H1 (cell line): Measurements from ENCODE around the gene L2HGDH. TPM values are rescaled to one million over a fixed set of nuclear protein-coding genes. Genes with fewer than 3 reads are reported as not detected.

Experiments used
- CHD1 ChIP-seq: IDR thresholded peaks from 2 replicates; pipeline ENCODE4 v1.6.1; 2012; ENCODE audit warnings: low read depth, low read length, improper control_type of control experiment
- CHD2 ChIP-seq: IDR thresholded peaks from 2 replicates; pipeline ENCODE4 v1.6.1; 2012; ENCODE audit warnings: low read length, improper control_type of control experiment
- CREB1 ChIP-seq: IDR thresholded peaks from 2 replicates; pipeline ENCODE4 v1.6.1; 2012; ENCODE audit warnings: inconsistent platforms
- GABPA ChIP-seq: IDR thresholded peaks from 2 replicates; pipeline ENCODE4 v1.6.1; 2011; ENCODE audit warnings: mild to moderate bottlenecking, low read length, moderate library complexity, borderline replicate concordance; ENCODE audit not compliant: insufficient read depth
- GTF2F1 ChIP-seq: IDR thresholded peaks from 2 replicates; pipeline ENCODE4 v1.6.1; 2012; ENCODE audit warnings: low read depth, low read length, improper control_type of control experiment, borderline replicate concordance
- POU5F1 ChIP-seq: IDR thresholded peaks from 2 replicates; pipeline ENCODE4 v1.6.1; 2011; ENCODE audit warnings: low read depth, mild to moderate bottlenecking, low read length, moderate library complexity
- RFX5 ChIP-seq: IDR thresholded peaks from 2 replicates; pipeline ENCODE4 v1.6.1; 2011; ENCODE audit warnings: low read depth, low read length, improper control_type of control experiment, borderline replicate concordance
- SIRT6 ChIP-seq: IDR thresholded peaks from one replicate; pipeline ENCODE4 v1.7.1; 2012; ENCODE audit warnings: low read length, inconsistent platforms
- SP2 ChIP-seq: IDR thresholded peaks from 2 replicates; pipeline ENCODE4 v1.6.1; 2012; ENCODE audit warnings: mild to moderate bottlenecking, low read length, inconsistent platforms
- SP4 ChIP-seq: IDR thresholded peaks from 2 replicates; pipeline ENCODE4 v1.6.1; 2012; ENCODE audit warnings: low read length, inconsistent platforms
- TBP ChIP-seq: IDR thresholded peaks from 2 replicates; pipeline ENCODE4 v1.6.1; 2011; ENCODE audit warnings: low read depth, low read length, improper control_type of control experiment
- polyA plus RNA-seq, 7 experiments: library from polyadenylated mRNA; depleted of rRNA in 3 of 7; stranded (reverse) in 5 of 7; unstranded in 2 of 7; fragments of >200 nt in 5 of 7; fragments of 200-250 nt in 2 of 7; gene quantifications; 1 replicate in 5 of 7; 2 replicates in 1 of 7; 4 replicates in 1 of 7; pipeline versions ENCODE4 v1.2.1 to v1.2.3, GENCODE V29; 2011 to 2013; ENCODE audit warnings: missing spikeins in 2 of 7, mixed read lengths in 2 of 7
- total RNA-seq: library from RNA; stranded (reverse); fragmentation: NEBNext Ultra II Directional; extraction: Animal tissue kit (Norgen Biotek cat#: 25700); gene quantifications from 2 replicates; pipeline ENCODE4 v1.2.1, GENCODE V29; 2021
- TF ChIP-seq, protein P1 (sequence below): fragments of 300-600 bp; sonication (generic); IDR thresholded peaks from 2 replicates; pipeline ENCODE4 v1.7.1; 2012; ENCODE audit warnings: low read length, moderate library complexity, mild to moderate bottlenecking, inconsistent platforms; ENCODE audit not compliant: insufficient replicate concordance
- TF ChIP-seq, protein P2 (sequence below): IDR thresholded peaks from 2 replicates; pipeline ENCODE4 v1.6.1; 2011; ENCODE audit warnings: low read length, improper control_type of control experiment

L2HGDH gene
- total and polyA plus RNA-seq, 2 of the 8 experiments (the other 6 are each of a cell fraction or from before 2014, with no cell fraction given), result 12.2 to 28.6 TPM

DNA sequence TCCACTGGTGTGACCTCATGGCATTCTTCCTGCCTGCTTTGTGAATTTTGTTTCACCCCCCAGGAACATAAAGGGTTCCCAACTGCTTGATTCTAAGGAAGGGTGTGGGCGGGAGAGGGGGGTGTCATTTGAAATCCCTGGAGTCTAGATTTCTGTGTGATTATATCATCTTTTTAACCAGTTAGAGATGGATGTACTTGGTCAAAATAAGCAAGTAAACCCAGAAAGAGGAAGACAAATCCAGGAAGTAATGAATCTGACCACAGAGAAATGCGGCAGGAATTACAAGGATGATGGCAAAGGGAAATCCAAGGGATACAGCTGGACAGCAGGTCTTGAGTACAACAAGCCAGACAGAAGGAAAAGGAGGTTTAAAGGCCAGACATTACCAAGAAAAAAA is 38.9 kb upstream of the L2HGDH start (continued):
- TF ChIP-seq, protein P1, sequence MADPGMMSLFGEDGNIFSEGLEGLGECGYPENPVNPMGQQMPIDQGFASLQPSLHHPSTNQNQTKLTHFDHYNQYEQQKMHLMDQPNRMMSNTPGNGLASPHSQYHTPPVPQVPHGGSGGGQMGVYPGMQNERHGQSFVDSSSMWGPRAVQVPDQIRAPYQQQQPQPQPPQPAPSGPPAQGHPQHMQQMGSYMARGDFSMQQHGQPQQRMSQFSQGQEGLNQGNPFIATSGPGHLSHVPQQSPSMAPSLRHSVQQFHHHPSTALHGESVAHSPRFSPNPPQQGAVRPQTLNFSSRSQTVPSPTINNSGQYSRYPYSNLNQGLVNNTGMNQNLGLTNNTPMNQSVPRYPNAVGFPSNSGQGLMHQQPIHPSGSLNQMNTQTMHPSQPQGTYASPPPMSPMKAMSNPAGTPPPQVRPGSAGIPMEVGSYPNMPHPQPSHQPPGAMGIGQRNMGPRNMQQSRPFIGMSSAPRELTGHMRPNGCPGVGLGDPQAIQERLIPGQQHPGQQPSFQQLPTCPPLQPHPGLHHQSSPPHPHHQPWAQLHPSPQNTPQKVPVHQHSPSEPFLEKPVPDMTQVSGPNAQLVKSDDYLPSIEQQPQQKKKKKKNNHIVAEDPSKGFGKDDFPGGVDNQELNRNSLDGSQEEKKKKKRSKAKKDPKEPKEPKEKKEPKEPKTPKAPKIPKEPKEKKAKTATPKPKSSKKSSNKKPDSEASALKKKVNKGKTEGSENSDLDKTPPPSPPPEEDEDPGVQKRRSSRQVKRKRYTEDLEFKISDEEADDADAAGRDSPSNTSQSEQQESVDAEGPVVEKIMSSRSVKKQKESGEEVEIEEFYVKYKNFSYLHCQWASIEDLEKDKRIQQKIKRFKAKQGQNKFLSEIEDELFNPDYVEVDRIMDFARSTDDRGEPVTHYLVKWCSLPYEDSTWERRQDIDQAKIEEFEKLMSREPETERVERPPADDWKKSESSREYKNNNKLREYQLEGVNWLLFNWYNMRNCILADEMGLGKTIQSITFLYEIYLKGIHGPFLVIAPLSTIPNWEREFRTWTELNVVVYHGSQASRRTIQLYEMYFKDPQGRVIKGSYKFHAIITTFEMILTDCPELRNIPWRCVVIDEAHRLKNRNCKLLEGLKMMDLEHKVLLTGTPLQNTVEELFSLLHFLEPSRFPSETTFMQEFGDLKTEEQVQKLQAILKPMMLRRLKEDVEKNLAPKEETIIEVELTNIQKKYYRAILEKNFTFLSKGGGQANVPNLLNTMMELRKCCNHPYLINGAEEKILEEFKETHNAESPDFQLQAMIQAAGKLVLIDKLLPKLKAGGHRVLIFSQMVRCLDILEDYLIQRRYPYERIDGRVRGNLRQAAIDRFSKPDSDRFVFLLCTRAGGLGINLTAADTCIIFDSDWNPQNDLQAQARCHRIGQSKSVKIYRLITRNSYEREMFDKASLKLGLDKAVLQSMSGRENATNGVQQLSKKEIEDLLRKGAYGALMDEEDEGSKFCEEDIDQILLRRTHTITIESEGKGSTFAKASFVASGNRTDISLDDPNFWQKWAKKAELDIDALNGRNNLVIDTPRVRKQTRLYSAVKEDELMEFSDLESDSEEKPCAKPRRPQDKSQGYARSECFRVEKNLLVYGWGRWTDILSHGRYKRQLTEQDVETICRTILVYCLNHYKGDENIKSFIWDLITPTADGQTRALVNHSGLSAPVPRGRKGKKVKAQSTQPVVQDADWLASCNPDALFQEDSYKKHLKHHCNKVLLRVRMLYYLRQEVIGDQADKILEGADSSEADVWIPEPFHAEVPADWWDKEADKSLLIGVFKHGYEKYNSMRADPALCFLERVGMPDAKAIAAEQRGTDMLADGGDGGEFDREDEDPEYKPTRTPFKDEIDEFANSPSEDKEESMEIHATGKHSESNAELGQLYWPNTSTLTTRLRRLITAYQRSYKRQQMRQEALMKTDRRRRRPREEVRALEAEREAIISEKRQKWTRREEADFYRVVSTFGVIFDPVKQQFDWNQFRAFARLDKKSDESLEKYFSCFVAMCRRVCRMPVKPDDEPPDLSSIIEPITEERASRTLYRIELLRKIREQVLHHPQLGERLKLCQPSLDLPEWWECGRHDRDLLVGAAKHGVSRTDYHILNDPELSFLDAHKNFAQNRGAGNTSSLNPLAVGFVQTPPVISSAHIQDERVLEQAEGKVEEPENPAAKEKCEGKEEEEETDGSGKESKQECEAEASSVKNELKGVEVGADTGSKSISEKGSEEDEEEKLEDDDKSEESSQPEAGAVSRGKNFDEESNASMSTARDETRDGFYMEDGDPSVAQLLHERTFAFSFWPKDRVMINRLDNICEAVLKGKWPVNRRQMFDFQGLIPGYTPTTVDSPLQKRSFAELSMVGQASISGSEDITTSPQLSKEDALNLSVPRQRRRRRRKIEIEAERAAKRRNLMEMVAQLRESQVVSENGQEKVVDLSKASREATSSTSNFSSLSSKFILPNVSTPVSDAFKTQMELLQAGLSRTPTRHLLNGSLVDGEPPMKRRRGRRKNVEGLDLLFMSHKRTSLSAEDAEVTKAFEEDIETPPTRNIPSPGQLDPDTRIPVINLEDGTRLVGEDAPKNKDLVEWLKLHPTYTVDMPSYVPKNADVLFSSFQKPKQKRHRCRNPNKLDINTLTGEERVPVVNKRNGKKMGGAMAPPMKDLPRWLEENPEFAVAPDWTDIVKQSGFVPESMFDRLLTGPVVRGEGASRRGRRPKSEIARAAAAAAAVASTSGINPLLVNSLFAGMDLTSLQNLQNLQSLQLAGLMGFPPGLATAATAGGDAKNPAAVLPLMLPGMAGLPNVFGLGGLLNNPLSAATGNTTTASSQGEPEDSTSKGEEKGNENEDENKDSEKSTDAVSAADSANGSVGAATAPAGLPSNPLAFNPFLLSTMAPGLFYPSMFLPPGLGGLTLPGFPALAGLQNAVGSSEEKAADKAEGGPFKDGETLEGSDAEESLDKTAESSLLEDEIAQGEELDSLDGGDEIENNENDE, result no peak
- no peak for TF ChIP-seq SP4
- TF ChIP-seq SP2, result no peak
- no peak for TF ChIP-seq CHD2
- TF ChIP-seq, protein P2, sequence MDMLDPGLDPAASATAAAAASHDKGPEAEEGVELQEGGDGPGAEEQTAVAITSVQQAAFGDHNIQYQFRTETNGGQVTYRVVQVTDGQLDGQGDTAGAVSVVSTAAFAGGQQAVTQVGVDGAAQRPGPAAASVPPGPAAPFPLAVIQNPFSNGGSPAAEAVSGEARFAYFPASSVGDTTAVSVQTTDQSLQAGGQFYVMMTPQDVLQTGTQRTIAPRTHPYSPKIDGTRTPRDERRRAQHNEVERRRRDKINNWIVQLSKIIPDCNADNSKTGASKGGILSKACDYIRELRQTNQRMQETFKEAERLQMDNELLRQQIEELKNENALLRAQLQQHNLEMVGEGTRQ, result no peak
- no peak for TF ChIP-seq RFX5
- TF ChIP-seq CHD1, result no peak
- TF ChIP-seq CREB1, result no peak
- no peak for TF ChIP-seq GTF2F1
- TF ChIP-seq TBP, result no peak
- no peak for TF ChIP-seq SIRT6
- no peak for TF ChIP-seq POU5F1
- no peak for TF ChIP-seq GABPA
